SK-N-DZ (cell line): ENCODE results near the gene H2BK1.

Experiments
- DNase-seq: peaks from one replicate; pipeline ENCODE4 v3.0.0-alpha.2; 2015; ENCODE audit warnings: low spot score

H2BK1 gene

GRCh38 chr7:151205730-151206129 is 4.6 kb downstream of the H2BK1 start:
- no peak for DNase-seq

- DNase-seq: no peak
Measured at GRCh38 chr7:151204383-151205032, 5.8 kb downstream of the H2BK1 start.

- DNase-seq: no peak
Measured at GRCh38 chr7:151202836-151203235, 7.5 kb downstream of the H2BK1 start.

- DNase-seq: no peak
Measured at GRCh38 chr7:151201751-151202150, 8.5 kb downstream of the H2BK1 start.

- DNase-seq: no peak
Measured at GRCh38 chr7:151201344-151201743, 8.9 kb downstream of the H2BK1 start.

- peak; percentile 82 for DNase-seq
Measured at GRCh38 chr7:151198945-151199848, 11.1 kb downstream of the H2BK1 start.

GRCh38 chr7:151197932-151198331 is 12.4 kb downstream of the H2BK1 start:
- DNase-seq: no peak

GRCh38 chr7:151195616-151196450 is 14.5 kb downstream of the H2BK1 start:
- no peak for DNase-seq

- no peak for DNase-seq
Measured at GRCh38 chr7:151194188-151194587, 16.1 kb downstream of the H2BK1 start.

- no peak for DNase-seq
Measured at GRCh38 chr7:151193203-151193978, 16.9 kb downstream of the H2BK1 start.

GRCh38 chr7:151192002-151192539 is 18.2 kb downstream of the H2BK1 start:
- no peak for DNase-seq

- DNase-seq: no peak
Measured at GRCh38 chr7:151191544-151191943, 18.7 kb downstream of the H2BK1 start.

GRCh38 chr7:151189038-151189437 is 21.2 kb downstream of the H2BK1 start:
- no peak for DNase-seq

GRCh38 chr7:151188252-151188542 is 22.1 kb downstream of the H2BK1 start:
- DNase-seq: no peak

- no peak for DNase-seq
Measured at GRCh38 chr7:151187409-151188251, 22.7 kb downstream of the H2BK1 start.

- DNase-seq: peak; percentile 69
Measured at GRCh38 chr7:151186640-151187408, 23.5 kb downstream of the H2BK1 start, which contains the start of gene ASB10. ASB10 (minus strand) TSS chr7:151187250; CDS start chr7:151187130, 120 bp downstream.

- DNase-seq: no peak
Measured at GRCh38 chr7:151185762-151186639, 24.3 kb downstream of the H2BK1 start.

- peak; percentile 45 for DNase-seq
Measured at GRCh38 chr7:151181011-151181431, 29.3 kb downstream of the H2BK1 start.
